SH-SY5Y (cell line): ENCODE data around the gene FANCE.

ENCODE experiments used
- GATA2 ChIP-seq: IDR thresholded peaks from 2 replicates; pipeline ENCODE4 v1.6.1; 2011; ENCODE audit warnings: mild to moderate bottlenecking, low read depth, low read length
- GATA3 ChIP-seq: IDR thresholded peaks from 2 replicates; pipeline ENCODE4 v1.6.1; 2011; ENCODE audit warnings: low read depth, mild to moderate bottlenecking, low read length, moderate library complexity

GRCh38 chr6:35474131-35474941 is 22.2 kb downstream of the FANCE start:
- TF ChIP-seq GATA2 (no peak), GATA3 (no peak)
